HUDEP-2 (cell line): ENCODE data around the gene PRKAG2.

ENCODE experiments used
- DNase-seq, 76 experiments: peaks; one replicate each; lab custom pipeline; 2025; ENCODE audit not compliant: unreplicated experiment in 76 of 76; lab: John Stamatoyannopoulos, UW

The PRKAG2 gene

DNA sequence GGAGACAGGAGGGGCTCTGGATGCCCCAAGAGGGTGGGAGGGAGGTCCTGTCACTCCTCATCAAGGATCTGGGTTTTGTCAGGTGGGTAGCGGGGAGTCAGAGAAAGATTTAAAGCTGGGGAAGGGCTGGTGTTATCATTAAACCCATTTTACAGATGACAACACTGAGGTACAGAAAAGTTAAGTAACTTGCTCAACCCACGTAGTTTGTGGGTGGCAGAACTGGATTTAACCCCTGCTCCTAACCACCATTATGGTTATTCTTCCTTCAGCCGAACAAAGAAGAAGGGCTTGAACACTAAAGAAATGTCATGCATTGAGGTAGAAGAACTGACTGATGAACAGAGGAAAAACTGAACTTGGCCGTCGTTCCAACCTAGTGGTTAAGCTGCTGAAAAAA lies 24.9 kb upstream of the PRKAG2 start:
- DNase-seq: no peak

DNA sequence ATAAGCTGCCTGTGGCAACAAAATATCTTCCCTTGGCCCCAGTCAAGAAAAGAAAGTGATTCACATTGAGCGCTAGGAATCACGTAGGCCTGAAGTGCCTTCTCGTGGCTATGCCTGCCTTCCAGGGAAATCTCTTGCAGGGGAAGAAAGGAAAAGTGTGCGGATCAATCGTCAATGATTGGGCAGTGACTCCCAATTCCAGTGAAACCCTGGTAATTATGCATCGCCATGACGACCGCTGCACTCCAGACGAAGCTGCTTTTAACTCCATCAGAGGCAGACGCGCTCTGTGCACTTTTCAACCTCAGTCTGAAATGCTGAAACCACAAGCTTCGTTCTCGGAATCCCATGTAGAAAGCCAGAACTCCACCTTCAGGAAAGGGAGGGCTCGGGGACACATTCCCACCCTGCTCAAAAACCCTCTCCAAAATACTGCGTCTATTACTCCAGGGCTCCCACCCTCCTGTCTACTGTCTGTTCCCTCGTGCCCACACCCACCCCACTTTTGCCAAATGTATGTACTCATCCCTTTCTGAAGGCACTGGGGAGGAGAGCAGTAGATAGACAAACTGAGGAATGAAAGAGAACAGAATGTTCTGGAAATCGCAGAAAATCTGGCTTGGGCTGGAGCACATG lies 24.2 kb upstream of the PRKAG2 start:
- DNase-seq: no peak

DNA sequence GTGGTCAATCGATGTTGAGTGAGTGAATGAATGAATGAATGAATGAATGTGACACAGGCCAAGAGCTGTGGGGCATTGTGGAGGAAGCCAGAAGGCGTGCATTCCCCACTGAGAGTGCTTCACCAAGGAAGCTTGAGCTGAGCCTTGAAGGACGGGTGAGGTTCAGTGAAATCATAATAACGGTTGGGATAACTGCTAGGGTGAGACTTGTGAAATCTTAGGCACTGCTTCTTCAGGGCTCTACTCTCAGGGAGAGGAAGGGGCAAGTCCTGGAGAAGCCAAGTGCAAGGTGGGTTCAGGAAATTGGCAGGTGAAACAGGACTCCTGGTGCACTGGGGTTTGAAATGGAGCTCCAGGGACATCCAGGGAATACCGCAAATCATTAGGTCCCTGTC lies 23.7 kb upstream of the PRKAG2 start:
- no peak for DNase-seq

DNA sequence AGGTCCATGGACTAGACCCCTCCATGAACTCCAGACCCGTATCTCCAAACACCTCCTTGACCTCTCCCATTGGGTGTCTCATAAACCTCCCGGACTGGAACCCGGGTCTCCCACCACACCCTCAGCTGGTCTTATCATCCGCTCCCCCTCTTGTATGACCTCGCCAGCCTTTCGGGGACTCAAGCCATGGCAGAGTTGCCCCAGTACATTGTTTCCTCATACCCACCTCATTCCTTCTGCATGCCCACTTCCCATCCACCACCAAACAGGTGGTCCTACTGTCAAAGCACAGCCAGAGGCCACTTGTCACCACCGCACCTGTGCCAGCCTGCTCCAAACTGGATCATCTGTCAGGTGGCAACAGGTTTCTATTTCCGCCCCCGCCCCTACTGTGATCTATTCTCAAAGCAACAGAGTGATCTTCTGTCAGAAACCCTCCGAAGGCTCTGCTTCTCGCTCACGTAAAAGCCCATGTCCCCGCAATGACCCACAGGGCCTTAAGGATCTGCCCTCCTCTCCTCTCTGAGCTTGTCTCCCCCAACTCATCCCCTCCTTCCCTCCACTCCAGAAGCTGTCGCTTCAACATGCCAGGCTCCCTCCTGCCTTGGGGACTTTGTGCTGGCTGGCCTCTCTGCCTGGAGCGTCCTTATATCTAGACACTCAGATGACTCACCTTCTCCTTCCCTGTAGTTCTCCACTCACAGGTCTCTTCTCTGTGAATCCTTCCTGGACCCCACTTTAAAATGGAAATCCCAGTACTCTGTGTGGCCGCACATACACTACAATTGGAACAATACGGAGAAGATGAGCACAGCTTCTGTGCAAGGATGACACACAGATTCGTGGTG lies 22.8 kb upstream of the PRKAG2 start:
- DNase-seq: no peak

DNA sequence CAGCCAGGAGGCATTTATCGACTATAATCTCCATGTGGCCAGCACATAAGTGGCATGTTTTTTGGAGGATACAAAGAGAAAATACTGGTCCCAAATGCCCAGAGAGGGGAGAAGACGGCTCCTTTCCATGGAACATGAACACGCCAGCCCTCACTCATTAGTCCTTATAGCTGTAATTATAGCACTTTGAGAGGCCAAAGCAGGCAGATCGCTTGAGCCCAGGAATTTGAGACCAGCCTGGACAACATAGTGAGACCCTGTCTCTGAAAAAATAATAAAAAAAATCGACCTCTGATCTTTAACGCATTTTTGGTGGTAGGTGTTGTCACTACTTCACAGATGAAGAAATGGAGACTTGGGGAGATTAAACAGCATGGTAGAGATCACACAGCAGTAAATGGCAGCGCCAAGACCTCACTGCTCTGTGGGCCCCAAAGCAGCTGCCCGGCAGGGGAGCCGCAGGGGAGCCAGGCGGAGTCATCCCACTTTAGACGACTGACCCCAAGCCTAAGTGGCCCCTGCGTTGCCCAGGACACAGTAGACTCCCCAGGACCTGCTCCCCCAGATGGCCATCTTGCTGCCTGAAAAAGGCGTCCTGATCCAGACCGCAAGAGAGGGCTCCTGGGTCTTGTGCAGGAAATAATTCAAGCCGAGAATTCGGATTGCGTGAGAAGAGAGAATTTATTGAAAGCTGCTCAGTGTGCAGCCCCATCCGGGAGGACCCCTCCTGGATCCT lies 21.2 kb upstream of the PRKAG2 start:
- DNase-seq: no peak

DNA sequence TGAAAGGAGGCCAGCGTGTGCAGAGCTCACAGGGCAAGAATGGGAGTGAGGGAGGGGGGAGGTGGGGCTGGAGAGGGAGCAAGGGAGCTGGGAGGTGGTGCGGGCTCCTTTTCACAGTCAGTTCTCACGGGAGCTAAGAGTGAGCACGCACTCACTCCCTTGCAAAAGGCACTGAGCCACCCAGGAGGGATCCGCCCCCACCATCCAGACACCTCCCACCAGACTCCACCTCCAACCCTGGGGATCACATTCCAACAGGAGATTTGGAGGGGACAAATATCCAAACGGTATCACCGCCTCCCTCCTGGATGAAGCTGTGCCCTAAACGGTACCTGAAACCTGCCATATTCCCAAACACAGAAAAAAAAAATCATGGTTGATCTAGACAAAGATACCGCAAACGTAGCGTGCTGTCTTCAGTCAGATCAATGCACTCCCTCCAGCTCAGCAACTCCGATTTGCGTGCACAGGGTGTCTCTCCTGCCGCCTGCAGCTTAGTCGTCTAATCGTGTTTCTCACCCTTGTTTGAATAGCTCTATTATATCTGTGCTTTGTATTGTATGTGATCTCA lies 20.3 kb upstream of the PRKAG2 start:
- no peak for DNase-seq

DNA sequence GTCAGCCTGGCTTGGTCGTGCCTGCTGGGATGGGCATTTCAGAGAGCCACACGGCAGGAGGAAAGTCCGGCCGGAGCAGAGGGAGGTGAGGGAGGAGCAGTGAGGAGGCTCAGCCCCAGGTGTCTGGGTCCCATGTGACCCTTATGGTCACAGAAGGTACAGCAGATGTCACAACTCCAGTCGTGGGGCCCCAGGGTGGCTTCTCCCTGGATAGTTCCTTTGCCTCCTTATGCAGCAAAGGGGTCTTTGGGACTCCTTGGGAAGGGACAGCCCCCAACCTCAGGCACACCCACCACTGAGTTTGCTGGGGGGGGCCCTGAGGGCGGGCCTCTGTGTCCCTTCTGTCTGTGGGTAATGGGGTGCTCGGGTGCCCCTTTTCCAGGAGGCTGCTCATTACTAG lies 19.6 kb upstream of the PRKAG2 start:
- DNase-seq: no peak

DNA sequence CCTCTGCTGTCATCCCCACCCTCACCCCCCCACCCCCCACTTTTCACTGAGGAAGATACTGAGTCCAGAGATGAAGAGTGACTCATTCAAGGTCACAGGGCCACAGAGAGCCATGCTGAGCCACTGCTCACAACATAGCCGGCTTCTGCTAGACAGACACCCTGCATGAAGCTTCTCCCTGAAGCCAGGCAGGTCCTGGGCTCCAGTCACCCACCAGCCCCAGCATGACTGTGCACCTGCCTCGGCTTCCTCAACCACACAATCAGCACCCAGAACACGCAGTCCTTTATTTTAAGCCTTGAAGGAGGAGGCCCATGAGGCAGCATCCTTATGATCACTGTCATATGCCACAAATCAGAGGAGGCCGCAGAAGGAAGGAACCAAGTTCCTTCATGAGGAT lies 19.2 kb upstream of the PRKAG2 start:
- DNase-seq: no peak

DNA sequence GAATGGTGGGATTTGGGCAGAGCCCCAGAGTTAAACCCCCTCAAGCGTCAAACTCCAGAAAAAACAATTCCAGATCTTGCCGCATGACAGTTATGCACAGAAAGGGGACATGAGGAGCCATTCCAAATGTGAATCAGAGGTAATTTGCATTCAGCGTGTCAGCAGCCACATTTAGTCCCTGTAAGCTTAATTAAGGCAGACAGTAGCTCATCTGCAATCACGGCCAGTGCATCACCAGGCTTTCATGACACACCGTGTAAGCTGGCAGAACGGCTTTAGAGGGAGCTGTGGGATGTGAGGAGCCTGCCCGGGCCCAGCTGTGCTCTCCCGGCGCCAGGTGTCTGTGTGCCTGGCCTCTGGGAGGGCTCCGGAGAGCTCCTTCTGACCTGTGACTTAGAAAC lies 18.7 kb upstream of the PRKAG2 start:
- DNase-seq: no peak

DNA sequence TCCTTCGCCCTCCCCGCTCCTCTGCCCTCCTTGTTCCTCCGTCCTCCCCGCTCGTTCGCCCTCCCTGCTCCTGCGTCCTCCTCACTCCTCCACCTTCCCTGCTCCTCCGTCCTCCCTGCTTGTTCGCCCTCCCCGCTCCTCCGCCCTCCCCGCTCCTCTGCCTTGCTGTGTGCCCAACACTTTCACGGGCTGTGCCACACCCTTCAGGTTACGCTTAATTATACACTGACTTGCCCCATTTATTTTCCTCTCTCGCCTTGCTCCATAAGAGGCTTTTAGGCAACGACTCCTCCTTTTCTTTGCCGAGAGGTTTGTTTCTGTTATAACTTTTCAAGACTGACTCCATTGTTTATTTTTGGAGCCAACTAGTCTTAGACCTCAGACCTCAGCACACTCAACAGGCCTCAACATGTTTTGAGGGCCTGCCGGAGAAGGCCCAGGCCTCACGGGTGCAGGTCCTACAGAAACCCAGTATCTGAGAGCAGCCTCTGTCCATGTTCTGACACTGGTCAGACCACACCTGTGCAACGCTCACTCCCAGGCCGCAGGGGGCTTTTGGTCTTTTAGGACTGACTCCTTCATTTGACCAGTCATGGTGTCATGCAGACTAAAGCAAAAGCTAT lies 18.2 kb upstream of the PRKAG2 start:
- no peak for DNase-seq

DNA sequence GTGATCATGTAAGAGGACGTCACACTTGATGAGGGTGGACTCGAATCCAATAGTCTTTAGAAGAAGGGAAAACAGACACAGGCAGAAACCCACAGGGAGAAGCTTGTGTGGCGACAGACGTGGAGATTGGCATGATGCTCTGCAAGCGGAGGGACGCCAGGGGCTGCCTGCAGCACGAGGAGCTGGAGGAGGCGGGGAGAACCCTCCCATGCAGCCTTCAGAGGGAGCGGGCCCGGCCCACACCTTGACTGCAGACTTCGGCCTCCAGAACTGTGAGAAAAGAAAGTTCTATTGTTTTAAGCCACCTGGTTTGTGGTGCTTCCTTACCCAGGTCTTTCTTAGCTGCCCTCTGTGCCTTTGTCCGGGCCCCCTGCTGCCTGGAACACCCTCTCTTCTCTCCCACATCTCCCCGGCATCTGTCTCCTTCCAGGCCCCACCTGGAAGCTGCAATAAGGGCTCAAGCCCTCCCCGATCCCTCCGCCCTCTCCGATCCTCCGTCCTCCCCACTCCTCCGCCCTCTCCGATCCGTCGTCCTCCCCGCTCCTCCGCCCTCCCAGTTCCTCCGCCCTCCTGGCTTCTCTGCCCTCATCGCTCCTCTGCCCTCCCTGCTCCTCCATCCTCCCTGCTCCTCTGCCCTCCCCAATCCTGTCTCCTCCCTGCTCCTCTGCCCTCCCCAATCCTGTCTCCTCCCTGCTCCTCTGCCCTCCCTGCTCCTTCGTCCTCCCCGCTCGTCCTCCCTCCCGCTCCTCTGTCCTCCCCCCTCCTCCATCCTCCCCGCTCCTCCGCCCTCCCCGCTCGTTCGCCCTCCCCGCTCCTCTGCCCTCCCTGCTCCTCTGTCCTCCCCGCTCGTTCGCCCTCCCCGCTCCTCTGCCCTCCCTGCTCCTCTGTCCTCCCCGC lies 17.4 kb upstream of the PRKAG2 start:
- DNase-seq: no peak

DNA sequence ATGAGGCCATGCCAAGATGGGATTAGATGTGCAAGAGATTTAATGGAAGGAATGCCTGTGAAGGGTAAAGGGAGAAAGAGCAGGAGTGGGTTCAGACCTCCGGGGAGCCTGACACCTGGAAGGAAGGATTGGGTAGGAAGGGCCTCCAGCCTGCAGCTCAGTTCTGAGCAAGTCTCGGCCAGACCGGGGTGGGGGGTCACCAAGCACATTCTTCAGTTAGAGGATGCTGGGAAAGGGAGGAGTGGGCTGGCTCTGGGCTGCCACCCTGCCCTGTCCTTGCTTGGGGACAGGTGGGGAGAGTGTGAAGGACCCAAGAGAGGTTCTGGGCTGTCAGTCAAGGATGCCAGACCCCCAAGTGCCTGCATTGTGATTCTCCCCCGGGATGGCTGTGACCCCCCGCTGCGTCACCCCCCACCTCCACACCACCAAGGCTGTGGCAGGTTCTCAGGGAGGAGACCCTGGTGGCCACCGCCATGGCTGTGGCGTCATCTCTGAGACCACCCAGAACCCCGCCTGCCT lies 16.5 kb upstream of the PRKAG2 start:
- no peak for DNase-seq

DNA sequence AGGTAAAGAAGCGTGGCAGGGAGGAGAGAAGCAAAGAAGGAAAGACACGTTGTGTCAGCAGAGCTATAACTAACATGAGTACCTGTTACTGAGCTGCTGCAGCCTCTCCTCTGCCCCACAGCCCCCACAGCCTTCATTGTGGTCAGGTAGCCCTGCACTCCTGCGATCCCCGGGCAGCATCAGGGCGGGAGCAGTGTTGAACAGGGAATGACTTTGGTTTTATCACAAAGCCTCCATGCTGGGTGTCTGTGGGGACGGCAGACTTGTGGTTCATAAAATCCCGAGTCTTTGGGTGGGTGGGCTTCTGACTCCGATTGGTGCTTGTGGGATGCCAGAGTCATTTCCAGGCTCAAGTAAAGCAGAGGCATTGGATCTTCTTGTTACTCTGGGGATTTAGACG lies 14.8 kb upstream of the PRKAG2 start:
- DNase-seq: no peak

DNA sequence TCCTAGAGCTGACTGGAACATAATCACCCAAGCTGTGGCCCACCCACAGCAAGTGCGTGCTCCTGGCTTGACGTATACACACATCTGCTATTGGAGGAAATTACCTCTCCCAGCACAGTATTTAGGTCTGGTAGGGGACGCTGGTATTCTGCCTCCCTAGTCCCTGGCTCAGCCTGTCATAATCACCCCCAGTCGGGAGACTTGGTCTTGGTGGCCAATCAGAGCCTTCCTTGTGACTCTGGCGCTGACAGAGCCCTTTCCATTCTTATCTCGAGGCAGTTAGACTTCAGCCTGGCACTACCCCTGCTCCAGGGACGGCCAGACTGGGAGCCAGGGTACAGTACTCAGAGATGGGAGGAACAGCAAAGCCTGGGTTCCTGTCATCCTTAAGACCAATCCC lies 14.3 kb upstream of the PRKAG2 start:
- no peak for DNase-seq

DNA sequence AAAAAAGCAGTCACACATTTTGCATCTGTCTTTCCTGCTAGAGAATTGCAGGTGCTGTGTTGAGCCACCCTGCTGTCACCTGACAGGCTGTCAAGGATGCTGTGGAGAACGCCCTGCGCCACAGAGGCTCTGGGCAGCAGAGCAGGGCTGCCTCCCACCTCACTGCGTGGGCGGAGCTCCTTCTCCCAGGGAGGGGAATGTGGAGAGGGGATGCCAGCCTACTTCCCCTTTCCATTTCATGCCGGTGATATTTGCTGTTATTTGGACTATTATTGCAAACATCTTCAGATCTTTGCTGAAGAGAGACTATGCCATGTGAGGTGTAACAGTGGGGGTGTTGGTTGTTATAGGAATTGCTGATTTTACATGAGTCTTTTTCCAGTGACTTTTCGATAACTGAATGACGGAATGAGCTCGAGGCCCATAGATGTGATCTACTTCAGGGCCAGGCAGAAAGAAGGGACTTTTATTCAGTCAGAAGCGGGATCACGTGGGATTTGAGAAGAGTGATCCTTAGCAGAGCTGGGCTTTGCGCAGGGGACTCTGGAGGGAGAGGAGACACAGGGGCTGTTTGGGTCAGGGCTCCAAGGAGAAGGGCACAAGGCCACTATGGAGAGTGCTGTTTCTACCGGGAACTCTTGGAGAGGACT lies 13.6 kb upstream of the PRKAG2 start:
- no peak for DNase-seq

DNA sequence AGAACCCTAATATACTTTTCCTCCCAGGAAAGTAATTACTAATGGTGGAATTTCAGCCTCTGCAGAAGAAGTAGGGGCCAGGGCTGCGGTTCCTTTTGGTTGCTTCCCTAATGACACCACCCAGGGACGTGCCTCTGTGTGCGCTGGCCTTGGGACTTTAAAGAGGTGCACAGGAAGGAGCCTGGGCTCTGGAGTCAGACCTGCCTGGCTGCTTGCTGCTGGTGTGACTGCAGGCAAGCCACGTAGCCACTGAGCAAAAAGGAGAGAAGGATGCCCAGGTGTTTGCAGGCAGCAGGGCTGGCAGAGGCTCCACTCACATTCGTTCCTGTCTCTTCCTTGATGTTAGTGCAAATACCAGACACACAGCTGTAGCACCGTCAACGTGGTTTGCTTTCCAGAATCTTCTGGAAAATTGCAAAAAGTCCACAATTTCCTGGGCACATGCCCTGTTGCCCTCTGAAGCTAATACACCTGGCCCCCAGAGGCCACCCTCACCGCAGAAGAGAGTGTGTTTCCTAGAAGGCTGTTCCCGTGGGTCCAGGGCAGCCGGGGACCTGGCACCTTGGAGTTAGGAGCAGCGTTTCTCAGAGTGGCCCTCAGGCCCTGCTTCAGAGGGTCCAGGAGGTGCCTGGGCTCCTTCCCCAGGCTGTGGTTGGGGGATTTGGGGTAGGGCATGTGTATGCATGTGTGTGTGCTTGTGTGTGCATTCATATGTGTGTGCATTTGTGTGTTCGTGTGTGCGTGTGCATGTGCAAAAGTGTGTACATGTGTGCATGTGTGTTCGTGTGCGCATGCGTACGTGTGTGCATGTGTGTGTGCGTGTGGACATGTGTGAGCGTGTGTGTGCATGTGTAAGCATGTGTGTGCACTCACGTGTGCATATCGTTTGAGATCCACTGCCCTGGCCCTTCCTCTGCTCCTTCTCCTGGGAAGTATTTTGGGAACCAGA lies 12.8 kb upstream of the PRKAG2 start:
- DNase-seq: no peak

DNA sequence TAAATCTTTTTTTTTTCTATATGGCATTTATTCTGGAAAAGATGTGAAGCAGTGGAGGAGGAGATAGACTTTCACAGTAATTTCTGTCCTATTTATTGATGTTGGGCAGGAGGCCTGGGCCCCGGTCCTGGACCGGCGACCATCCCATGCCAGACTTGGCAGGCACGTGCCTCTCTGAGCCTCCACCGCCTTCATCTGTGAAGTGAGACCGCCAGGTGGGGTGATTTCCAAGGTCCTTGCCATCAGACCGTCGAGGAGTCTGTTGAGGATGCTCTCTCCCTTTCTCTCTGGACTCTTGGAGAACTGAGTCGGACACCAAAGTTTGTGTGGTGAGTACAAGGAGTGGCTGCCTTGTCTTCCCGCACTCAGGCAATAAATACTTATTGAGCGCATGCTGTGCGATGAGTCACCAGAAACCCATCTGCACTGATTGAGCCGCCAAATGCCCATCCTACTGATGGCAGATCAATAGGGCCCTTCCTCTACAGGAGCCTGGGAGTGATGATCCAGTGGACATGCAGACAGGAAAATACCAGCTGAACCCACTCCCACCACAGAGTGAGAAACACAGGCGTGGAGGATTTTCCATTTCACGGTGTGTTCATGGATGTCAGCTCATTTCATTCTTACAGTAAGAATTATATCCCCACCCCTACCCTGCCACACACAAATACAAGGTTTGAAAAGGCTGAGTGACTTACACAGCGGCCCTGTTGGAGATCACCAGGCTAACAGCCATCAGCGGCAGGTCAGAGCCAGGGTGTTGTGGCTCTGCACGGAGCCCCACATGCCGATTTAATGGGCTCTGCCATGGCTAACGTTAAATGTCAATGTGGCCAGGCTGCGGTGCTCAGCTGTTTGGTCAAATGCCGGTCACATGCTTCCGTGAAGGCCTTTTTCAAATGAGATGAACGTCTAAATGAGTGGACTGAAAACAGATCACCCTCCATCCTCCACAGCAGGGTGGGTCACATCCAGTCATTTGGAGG lies 11.5 kb upstream of the PRKAG2 start:
- no peak for DNase-seq
